GM23338 (cell line): ENCODE measurements around the gene IFNB1. TPM values are rescaled to one million over a fixed set of nuclear protein-coding genes. Genes with fewer than 3 reads are reported as not detected.

Source experiments
- ATAC-seq: fragments of 200-7000 bp; cut with Tn5 transposase; 3 replicates; pipeline ENCODE4 v1.9.1; 2020
- DNase-seq: peaks from one replicate; pipeline ENCODE4 v3.0.0-alpha.2; 2015; ENCODE audit warnings: low spot score
- H2AFZ ChIP-seq: fragments of 200-600 bp; sonication (generic); 2 replicates; pipeline ENCODE4 v1.8.0; 2016; ENCODE audit warnings: antibody characterized with exemption, mild to moderate bottlenecking, moderate library complexity
- H3F3A ChIP-seq: fragments of 200-600 bp; sonication (generic); replicated peaks from 2 replicates; pipeline ENCODE4 v1.8.0; 2017; ENCODE audit warnings: antibody characterized with exemption, mixed run types, low read depth
- H3K27ac ChIP-seq: fragments of 200-600 bp; sonication (generic); 2 replicates; pipeline ENCODE4 v1.6.1; 2016; ENCODE audit warnings: low read depth
- H3K27me3 ChIP-seq: fragments of 200-600 bp; sonication (generic); 2 replicates; pipeline ENCODE4 v1.8.0; 2016; ENCODE audit warnings: mild to moderate bottlenecking, mixed run types, moderate library complexity; ENCODE audit not compliant: insufficient read depth
- H3K36me3 ChIP-seq: fragments of 200-600 bp; sonication (generic); 2 replicates; pipeline ENCODE4 v1.8.0; 2016; ENCODE audit warnings: mild to moderate bottlenecking; ENCODE audit not compliant: insufficient read depth
- H3K4me1 ChIP-seq: fragments of 200-600 bp; sonication (generic); 2 replicates; pipeline ENCODE4 v1.8.0; 2016; ENCODE audit warnings: mild to moderate bottlenecking, moderate library complexity; ENCODE audit not compliant: insufficient read depth
- H3K4me2 ChIP-seq: fragments of 200-600 bp; sonication (generic); 2 replicates; pipeline ENCODE4 v1.7.1; 2017; ENCODE audit warnings: mixed run types
- H3K4me3 ChIP-seq: fragments of 200-600 bp; sonication (generic); 2 replicates; pipeline ENCODE4 v1.6.1; 2016; ENCODE audit warnings: mixed run types
- H3K79me2 ChIP-seq: fragments of 200-600 bp; sonication (generic); replicated peaks from 2 replicates; pipeline ENCODE4 v1.8.0; 2017; ENCODE audit warnings: mild to moderate bottlenecking; ENCODE audit not compliant: insufficient read depth
- H3K9me2 ChIP-seq: fragments of 200-600 bp; sonication (generic); 2 replicates; pipeline ENCODE4 v1.8.0; 2017; ENCODE audit not compliant: insufficient read depth
- H4K20me1 ChIP-seq: fragments of 200-600 bp; sonication (generic); replicated peaks from 2 replicates; pipeline ENCODE4 v1.8.0; 2017; ENCODE audit warnings: mild to moderate bottlenecking; ENCODE audit not compliant: insufficient read depth
- H3K27ac Mint-ChIP-seq: 2 replicates; pipeline ENCODE4 v1.8.0; 2020; ENCODE audit warnings: inconsistent platforms, mild to moderate bottlenecking, moderate library complexity, mixed read lengths
- H3K27me3 Mint-ChIP-seq: 3 replicates; pipeline ENCODE4 v1.8.0; 2022; ENCODE audit warnings: low read depth, mild to moderate bottlenecking, moderate library complexity, mixed read lengths, inconsistent platforms; ENCODE audit not compliant: insufficient read depth, poor library complexity
- H3K36me3 Mint-ChIP-seq: 3 replicates; pipeline ENCODE4 v1.8.0; 2021; ENCODE audit warnings: low read depth, mild to moderate bottlenecking, inconsistent platforms, moderate library complexity, mixed read lengths
- H3K4me1 Mint-ChIP-seq: 3 replicates; pipeline ENCODE4 v1.8.0; 2020; ENCODE audit warnings: mild to moderate bottlenecking, inconsistent platforms, mixed read lengths
- H3K4me3 Mint-ChIP-seq: 3 replicates; pipeline ENCODE4 v1.8.0; 2021; ENCODE audit warnings: moderate library complexity, mild to moderate bottlenecking, inconsistent platforms, mixed read lengths
- H3K9me3 Mint-ChIP-seq: 3 replicates; pipeline ENCODE4 v1.8.0; 2020; ENCODE audit warnings: moderate library complexity, mild to moderate bottlenecking, inconsistent platforms, mixed read lengths
- CREB1 ChIP-seq: fragments of 250-450 bp; sonication (Bioruptor Pico); IDR thresholded peaks from 2 replicates; pipeline ENCODE4 v1.5.0; 2020; ENCODE audit warnings: low read depth, mild to moderate bottlenecking, moderate library complexity
- CTCF ChIP-seq, 2 experiments: fragments of 200-600 bp in 1 of 2; sonication (generic) in 1 of 2; conservative IDR thresholded peaks; 2 replicates each; pipeline versions ENCODE4 v1.5.1 to v1.6.1; 2016 to 2017; ENCODE audit warnings: antibody characterized with exemption in 2 of 2, low read depth in 2 of 2, mild to moderate bottlenecking in 2 of 2, moderate library complexity in 1 of 2
- EZH2phosphoT487 ChIP-seq: fragments of 200-600 bp; sonication (generic); IDR thresholded peaks from one replicate; pipeline ENCODE4 v1.8.1; 2018; ENCODE audit warnings: antibody characterized with exemption; ENCODE audit not compliant: unreplicated experiment
- JUNB ChIP-seq: IDR thresholded peaks from one replicate; pipeline ENCODE4 v1.6.1; 2016; ENCODE audit warnings: antibody characterized with exemption; ENCODE audit not compliant: unreplicated experiment
- POLR2AphosphoS5 ChIP-seq: IDR thresholded peaks from 2 replicates; pipeline ENCODE4 v1.6.1; 2016; ENCODE audit warnings: antibody characterized with exemption, low read depth
- STAT1 ChIP-seq: IDR thresholded peaks from one replicate; pipeline ENCODE4 v1.6.1; 2016; ENCODE audit warnings: antibody characterized with exemption; ENCODE audit not compliant: unreplicated experiment
- ZNF331 ChIP-seq: fragments of 250-450 bp; sonication (Bioruptor Pico); IDR thresholded peaks from 2 replicates; pipeline ENCODE4 v1.5.0; 2020; ENCODE audit warnings: low read depth, mild to moderate bottlenecking, moderate library complexity
- polyA plus RNA-seq: library from polyadenylated mRNA; unstranded; fragments of >200 nt; fragmentation: Nextera tagmentation; extraction: Ambion mirVana; gene quantifications from 2 replicates; pipeline ENCODE4 v1.2.1, GENCODE V29; 2016
- total RNA-seq: library from RNA; depleted of rRNA; stranded (reverse); fragments of >200 nt; shearing (Covaris generic); gene quantifications from 2 replicates; pipeline ENCODE4 v1.2.3, GENCODE V29; 2014

The IFNB1 gene
- total and polyA plus RNA-seq, 2 experiments from 2014 or later = not detected

- H3K27me3 ChIP-seq = no peaks in the 10 kb centered on the region
- no peaks in the 10 kb centered on the region for H3K9me2 ChIP-seq
- peaks cover 5% of the 10 kb centered on the region; the same call in 2 of the 3 replicates for H3K4me1 Mint-ChIP-seq
- peaks cover 5% of the 10 kb centered on the region; the same call in 2 of the 3 replicates for H3K36me3 Mint-ChIP-seq
- H3K36me3 ChIP-seq = no peaks in the 10 kb centered on the region
- ATAC-seq = peak; percentile 36; the same call in 2 of the 3 replicates
- H2AFZ ChIP-seq = no peak overlapping the region; the same call in 1 of the 2 replicates
- H3K4me3 ChIP-seq = no peak overlapping the region
- no peak overlapping the region for H3K27ac ChIP-seq
- no peaks in the 10 kb centered on the region for H3F3A ChIP-seq
- H3K9me3 Mint-ChIP-seq = no peaks in the 10 kb centered on the region
- TF ChIP-seq CTCF (conservative IDR thresholded peaks at IDR 0.05; ENCODE audit: low read depth in 2 of 2) (peak; percentile 43 to 54), STAT1 (no peak)
- H3K27me3 Mint-ChIP-seq = no peaks in the 10 kb centered on the region
- DNase-seq = peak; percentile 65
- H3K27ac Mint-ChIP-seq = no peak overlapping the region
- no peak overlapping the region for H3K4me3 Mint-ChIP-seq
- no peaks in the 10 kb centered on the region for H4K20me1 ChIP-seq
- H3K79me2 ChIP-seq = no peaks in the 10 kb centered on the region
- no peak overlapping the region for H3K4me2 ChIP-seq
- no peaks in the 10 kb centered on the region for H3K4me1 ChIP-seq
These were observed 960 bp upstream of the IFNB1 start for GRCh38 chr9:21078702-21079101.

- DNase-seq (peak; percentile 32), ATAC-seq (peak; percentile 68)
- no peaks in the 10 kb centered on the region for H3K27me3 ChIP-seq
- H3K4me3 ChIP-seq = no peak overlapping the region
- Mint-ChIP-seq H3K9me3 (no peaks in the 10 kb centered on the region), H3K4me3 (no peak overlapping the region), H3K27me3 (no peaks in the 10 kb centered on the region), H3K27ac (peak overlapping the region; percentile 63; the same call in 1 of the 2 replicates), H3K4me1 (peaks cover 8% of the 10 kb centered on the region; the same call in 2 of the 3 replicates), H3K36me3 (peaks cover 5% of the 10 kb centered on the region; the same call in 2 of the 3 replicates)
- peak overlapping the region; percentile 40; the same call in 1 of the 2 replicates for H2AFZ ChIP-seq
- H3K27ac ChIP-seq = no peak overlapping the region
- H3K36me3 ChIP-seq = no peaks in the 10 kb centered on the region
- H3K4me1 ChIP-seq = no peaks in the 10 kb centered on the region
- no peak overlapping the region for H3K4me2 ChIP-seq
- H3F3A ChIP-seq = no peaks in the 10 kb centered on the region
- H3K9me2 ChIP-seq = no peaks in the 10 kb centered on the region
- TF ChIP-seq ZNF331 = no peak
- TF ChIP-seq POLR2AphosphoS5 = no peak
- TF ChIP-seq EZH2phosphoT487 = no peak
- peak in 1 of 2 experiments; percentile 34; a peak in 1 of 4 replicates for TF ChIP-seq CTCF (conservative IDR thresholded peaks at IDR 0.05; ENCODE audit: low read depth in 2 of 2)
- H3K79me2 ChIP-seq = no peaks in the 10 kb centered on the region
- H4K20me1 ChIP-seq = no peaks in the 10 kb centered on the region
These were observed 2.3 kb downstream of the IFNB1 start for GRCh38 chr9:21075484-21075883.

GRCh38 chr9:21070906-21071305 is 6.8 kb downstream of the IFNB1 start:
- Mint-ChIP-seq H3K4me1 (peaks cover 11% of the 10 kb centered on the region; the same call in 2 of the 3 replicates), H3K36me3 (no peaks in the 10 kb centered on the region), H3K9me3 (no peaks in the 10 kb centered on the region), H3K27me3 (peaks cover 2% of the 10 kb centered on the region), H3K4me3 (no peak overlapping the region), H3K27ac (no peak overlapping the region)
- Histone ChIP-seq H3K4me1 (0 out of 2 replicates have a peak, but pooled peaks cover 4% of the 10 kb centered on the region), H3K36me3 (no peaks in the 10 kb centered on the region), H3K27ac (no peak overlapping the region), H3K9me2 (no peaks in the 10 kb centered on the region), H3F3A (no peaks in the 10 kb centered on the region), H3K79me2 (no peaks in the 10 kb centered on the region), H2AFZ (no peak overlapping the region), H3K27me3 (no peaks in the 10 kb centered on the region), H3K4me3 (no peak overlapping the region), H4K20me1 (no peaks in the 10 kb centered on the region), H3K4me2 (no peak overlapping the region)
- ATAC-seq (no peak), DNase-seq (no peak)
- TF ChIP-seq EZH2phosphoT487 (no peak), POLR2AphosphoS5 (no peak), JUNB (no peak), CREB1 (no peak)
